Adrenal gland (tissue), 5 donors: Measurements from ENCODE around the gene KAZALD1.

ENCODE experiments used
- POLR2A ChIP-seq, 2 donors: fragments of 450-650 bp; IDR thresholded peaks; one replicate each; pipeline ENCODE4 v1.6.1; 2017; ENCODE audit warnings: antibody characterized with exemption in 2 of 2, mild to moderate bottlenecking in 2 of 2, moderate library complexity in 1 of 2
- TF ChIP-seq, protein P1 (sequence below), 6 experiments: fragments of 450-650 bp in 4 of 6; fragments of 200-600 bp in 2 of 6; sonication (generic) in 1 of 6; IDR thresholded peaks; 1 replicate in 5 of 6; 2 replicates in 1 of 6; pipeline versions ENCODE4 v1.5.1 to v1.8.0; 2016 to 2021; ENCODE audit warnings: antibody characterized with exemption in 6 of 6, mild to moderate bottlenecking in 2 of 6, moderate library complexity in 1 of 6
- donor health status: DM: no; HTN: no; CAD: no.

DNA sequence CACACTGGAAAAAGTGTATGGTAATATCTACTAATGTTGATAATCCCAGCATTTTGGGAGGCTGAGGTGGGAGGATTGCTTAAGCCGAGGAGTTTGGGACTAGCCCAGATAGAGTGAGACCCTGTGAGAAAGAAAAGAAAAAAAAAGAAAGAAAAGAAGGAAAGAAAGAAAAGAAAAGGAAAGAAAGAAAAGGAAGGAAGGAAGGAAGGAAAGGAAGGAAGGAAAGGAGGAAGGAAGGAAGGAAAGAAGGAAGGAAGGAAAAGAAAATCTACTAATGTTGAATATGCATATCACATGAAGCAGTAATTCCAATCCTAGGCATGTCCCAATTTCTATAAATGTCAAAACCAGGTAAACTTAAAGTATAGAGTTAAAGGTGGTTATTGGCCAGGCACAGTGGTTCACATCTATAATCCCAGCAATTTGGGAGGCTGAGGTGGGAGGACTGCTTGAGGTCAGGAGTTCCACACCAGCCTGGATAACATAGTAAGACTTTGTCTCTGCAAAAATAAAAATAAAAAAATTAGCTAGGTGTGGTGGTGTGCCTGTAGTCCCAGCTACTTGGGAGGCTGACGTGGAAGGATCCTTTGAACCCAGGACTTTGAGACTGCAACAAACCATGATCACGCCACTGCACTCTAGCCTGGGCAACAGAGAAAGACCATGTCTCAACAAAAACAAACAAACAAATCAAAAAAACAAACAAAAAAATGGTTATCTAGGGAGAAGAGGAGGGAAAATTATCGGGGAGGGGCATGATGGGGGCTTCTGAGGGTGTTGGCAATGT, 5.2 kb upstream of the KAZALD1 start:
- TF ChIP-seq, protein P1, sequence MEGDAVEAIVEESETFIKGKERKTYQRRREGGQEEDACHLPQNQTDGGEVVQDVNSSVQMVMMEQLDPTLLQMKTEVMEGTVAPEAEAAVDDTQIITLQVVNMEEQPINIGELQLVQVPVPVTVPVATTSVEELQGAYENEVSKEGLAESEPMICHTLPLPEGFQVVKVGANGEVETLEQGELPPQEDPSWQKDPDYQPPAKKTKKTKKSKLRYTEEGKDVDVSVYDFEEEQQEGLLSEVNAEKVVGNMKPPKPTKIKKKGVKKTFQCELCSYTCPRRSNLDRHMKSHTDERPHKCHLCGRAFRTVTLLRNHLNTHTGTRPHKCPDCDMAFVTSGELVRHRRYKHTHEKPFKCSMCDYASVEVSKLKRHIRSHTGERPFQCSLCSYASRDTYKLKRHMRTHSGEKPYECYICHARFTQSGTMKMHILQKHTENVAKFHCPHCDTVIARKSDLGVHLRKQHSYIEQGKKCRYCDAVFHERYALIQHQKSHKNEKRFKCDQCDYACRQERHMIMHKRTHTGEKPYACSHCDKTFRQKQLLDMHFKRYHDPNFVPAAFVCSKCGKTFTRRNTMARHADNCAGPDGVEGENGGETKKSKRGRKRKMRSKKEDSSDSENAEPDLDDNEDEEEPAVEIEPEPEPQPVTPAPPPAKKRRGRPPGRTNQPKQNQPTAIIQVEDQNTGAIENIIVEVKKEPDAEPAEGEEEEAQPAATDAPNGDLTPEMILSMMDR (IDR thresholded peaks at IDR 0.05): no peak
- TF ChIP-seq POLR2A (IDR thresholded peaks at IDR 0.05): no peak
